HepG2 (cell line): Measurements from ENCODE around the gene MED13L. TPM values are rescaled to one million over a fixed set of nuclear protein-coding genes. Genes with fewer than 3 reads are reported as not detected.

Experiments used
- BORCS8-MEF2B ChIP-seq: sonication (generic); formaldehyde crosslinking; IDR thresholded peaks from 2 replicates; pipeline ENCODE4 v1.8.0; 2022; ENCODE audit warnings: mild to moderate bottlenecking, missing genetic modification reagents
- CEBPB ChIP-seq: IDR thresholded peaks from 2 replicates; pipeline ENCODE4 v1.6.1; 2011; ENCODE audit warnings: low read depth, low read length, improper control_type of control experiment, borderline replicate concordance
- ELF3 ChIP-seq: IDR thresholded peaks from 2 replicates; pipeline ENCODE4 v1.6.1; 2016; ENCODE audit warnings: missing genetic modification reagents, missing compliant biosample characterization
- HNF1B ChIP-seq: sonication (generic); formaldehyde crosslinking; IDR thresholded peaks from 2 replicates; pipeline ENCODE4 v1.5.1; 2020; ENCODE audit warnings: mild to moderate bottlenecking, moderate library complexity, missing genetic modification reagents
- JDP2 ChIP-seq: sonication (generic); formaldehyde crosslinking; IDR thresholded peaks from 2 replicates; pipeline ENCODE4 v1.8.1; 2022; ENCODE audit warnings: missing genetic modification reagents, borderline replicate concordance
- MAFF ChIP-seq: IDR thresholded peaks from 2 replicates; pipeline ENCODE4 v1.6.1; 2011; ENCODE audit warnings: low read depth, low read length, improper control_type of control experiment
- NR2F2 ChIP-seq: IDR thresholded peaks from 2 replicates; pipeline ENCODE4 v1.6.1; 2012; ENCODE audit warnings: low read depth, inconsistent platforms, borderline replicate concordance
- RAD51 ChIP-seq: fragments of 450-650 bp; IDR thresholded peaks from 2 replicates; pipeline ENCODE4 v1.6.1; 2016; ENCODE audit warnings: borderline replicate concordance
- SOX13 ChIP-seq, 3 experiments: fragments of 450-650 bp in 1 of 3; sonication (generic) in 1 of 3; formaldehyde crosslinking in 1 of 3; IDR thresholded peaks in 2 of 3; conservative IDR thresholded peaks in 1 of 3; 2 replicates each; pipeline versions ENCODE4 v1.5.0 to v1.6.1; 2016 to 2020; ENCODE audit warnings: antibody characterized with exemption in 1 of 3, mild to moderate bottlenecking in 1 of 3, missing compliant biosample characterization in 1 of 3, missing genetic modification reagents in 1 of 3, moderate library complexity in 1 of 3
- TCF12 ChIP-seq, 2 experiments: fragments of 450-650 bp in 1 of 2; sonication (generic) in 1 of 2; formaldehyde crosslinking in 1 of 2; IDR thresholded peaks; 2 replicates each; pipeline versions ENCODE4 v1.6.1 to v1.8.0; 2017 to 2022; ENCODE audit warnings: antibody characterized with exemption in 1 of 2, mild to moderate bottlenecking in 1 of 2, missing genetic modification reagents in 1 of 2, moderate library complexity in 1 of 2
- TFAP4 ChIP-seq: sonication (generic); IDR thresholded peaks from 2 replicates; pipeline ENCODE4 v1.6.1; 2016; ENCODE audit warnings: low read depth, borderline replicate concordance
- THAP9 ChIP-seq: sonication (generic); formaldehyde crosslinking; IDR thresholded peaks from 2 replicates; pipeline ENCODE4; 2020; ENCODE audit warnings: missing genetic modification reagents, mild to moderate bottlenecking, borderline replicate concordance
- ZBTB38 ChIP-seq: sonication (generic); formaldehyde crosslinking; IDR thresholded peaks from 2 replicates; pipeline ENCODE4 v1.5.1; 2020; ENCODE audit warnings: mild to moderate bottlenecking, missing genetic modification reagents
- ZBTB39 ChIP-seq: sonication (generic); formaldehyde crosslinking; IDR thresholded peaks from 2 replicates; pipeline ENCODE4 v1.5.0; 2020; ENCODE audit warnings: missing genetic modification reagents
- ZGPAT ChIP-seq: IDR thresholded peaks from 2 replicates; pipeline ENCODE4 v1.6.1; 2016; ENCODE audit warnings: mild to moderate bottlenecking
- ZNF563 ChIP-seq: sonication (generic); formaldehyde crosslinking; IDR thresholded peaks from 2 replicates; pipeline ENCODE4 v1.8.0; 2022; ENCODE audit warnings: mild to moderate bottlenecking, moderate library complexity, missing genetic modification reagents
- ZNF576 ChIP-seq: sonication (generic); formaldehyde crosslinking; IDR thresholded peaks from 2 replicates; pipeline ENCODE4 v1.4.0; 2020; ENCODE audit warnings: mild to moderate bottlenecking, missing genetic modification reagents
- ZNF652 ChIP-seq: IDR thresholded peaks from 2 replicates; pipeline ENCODE4 v1.6.1; 2016; ENCODE audit warnings: low read depth, borderline replicate concordance
- polyA plus RNA-seq, 8 experiments: library from polyadenylated mRNA; depleted of rRNA in 3 of 8; stranded (reverse) in 7 of 8; unstranded in 1 of 8; fragments of >200 nt; fragmentation: Illumina TruSeq in 4 of 8; extraction: Trizol in 4 of 8; gene quantifications; 2 replicates each; pipeline versions ENCODE4 v1.2.1 to v1.2.3, GENCODE V29; 2011 to 2016; ENCODE audit warnings: low read depth in 4 of 8, missing spikeins in 1 of 8, mixed read lengths in 1 of 8; ENCODE audit not compliant: insufficient read depth in 1 of 8
- total RNA-seq, 5 experiments: library from RNA; depleted of rRNA; stranded (reverse); fragments of >200 nt; fragmentation: Illumina TruSeq; extraction: Trizol; gene quantifications; 2 replicates each; pipeline ENCODE4 v1.2.3, GENCODE V29; 2016; ENCODE audit warnings: low read depth in 1 of 5

Gene MED13L
- total and polyA plus RNA-seq, 2 of the 13 experiments (the other 11 are each of a cell fraction or from before 2014, with no cell fraction given) = 24.8 to 38.9 TPM

- TF ChIP-seq TCF12 (IDR thresholded peaks at IDR 0.05) (no peak), TCF12 (CRISPR knock-in tag; IDR thresholded peaks at IDR 0.05) (no peak), THAP9 (CRISPR knock-in tag) (0 out of 2 replicates have a peak, but pooled peaks have one; percentile 40), HNF1B (CRISPR knock-in tag) (no peak), ZBTB38 (CRISPR knock-in tag) (peak; percentile 14; the same call in 1 of the 2 replicates), JDP2 (no peak), ZNF576 (CRISPR knock-in tag) (no peak), ZBTB39 (CRISPR knock-in tag) (no peak), MAFF (no peak), RAD51 (no peak), ZNF652 (CRISPR knock-in tag) (no peak; the same call in 1 of the 2 replicates), CEBPB (peak; percentile 88), BORCS8-MEF2B (CRISPR knock-in tag) (peak; percentile 41; the same call in 1 of the 2 replicates), ZGPAT (CRISPR knock-in tag) (peak; percentile 34; the same call in 1 of the 2 replicates), SOX13 (IDR thresholded peaks at IDR 0.05) (no peak), SOX13 (CRISPR knock-in tag; conservative IDR thresholded peaks at IDR 0.05 in 1 of 2, IDR thresholded peaks at IDR 0.05 in 1 of 2) (peak in 1 of 2 experiments; percentile 69; a peak in 2 of 4 replicates), TFAP4 (peak; percentile 20; the same call in 1 of the 2 replicates), NR2F2 (peak; percentile 52), ELF3 (0 out of 2 replicates have a peak, but pooled peaks have one; percentile 6), ZNF563 (CRISPR knock-in tag) (no peak)
Measured at GRCh38 chr12:115943630-115944391, 333.7 kb downstream of the MED13L start (continued).
